ENCODE results near the gene TNIP1.
A peak's percentile ranks its signal among the peaks of the same experiment; 100 is the strongest.

GRCh38 chr5:151058891-151059489 is 21.8 kb downstream of the TNIP1 start:
- TF ChIP-seq, protein P1, sequence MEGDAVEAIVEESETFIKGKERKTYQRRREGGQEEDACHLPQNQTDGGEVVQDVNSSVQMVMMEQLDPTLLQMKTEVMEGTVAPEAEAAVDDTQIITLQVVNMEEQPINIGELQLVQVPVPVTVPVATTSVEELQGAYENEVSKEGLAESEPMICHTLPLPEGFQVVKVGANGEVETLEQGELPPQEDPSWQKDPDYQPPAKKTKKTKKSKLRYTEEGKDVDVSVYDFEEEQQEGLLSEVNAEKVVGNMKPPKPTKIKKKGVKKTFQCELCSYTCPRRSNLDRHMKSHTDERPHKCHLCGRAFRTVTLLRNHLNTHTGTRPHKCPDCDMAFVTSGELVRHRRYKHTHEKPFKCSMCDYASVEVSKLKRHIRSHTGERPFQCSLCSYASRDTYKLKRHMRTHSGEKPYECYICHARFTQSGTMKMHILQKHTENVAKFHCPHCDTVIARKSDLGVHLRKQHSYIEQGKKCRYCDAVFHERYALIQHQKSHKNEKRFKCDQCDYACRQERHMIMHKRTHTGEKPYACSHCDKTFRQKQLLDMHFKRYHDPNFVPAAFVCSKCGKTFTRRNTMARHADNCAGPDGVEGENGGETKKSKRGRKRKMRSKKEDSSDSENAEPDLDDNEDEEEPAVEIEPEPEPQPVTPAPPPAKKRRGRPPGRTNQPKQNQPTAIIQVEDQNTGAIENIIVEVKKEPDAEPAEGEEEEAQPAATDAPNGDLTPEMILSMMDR (conservative IDR thresholded peaks at IDR 0.05; ENCODE audit: low read length) = peak; percentile 58
- no peak for TF ChIP-seq EZH2phosphoT487 (IDR thresholded peaks at IDR 0.05; ENCODE audit: borderline replicate concordance, low read depth, low read length)
